Skeletal muscle tissue (tissue), 4 donors: ENCODE measurements around the gene UBE2N. TPM values are rescaled to one million over a fixed set of nuclear protein-coding genes. Genes with fewer than 3 reads are reported as not detected.
"Not testable (repeated sequence)": the region's sequence is repeated elsewhere in the genome, so short reads cannot be mapped to it uniquely, and the experiment has no call there.

ENCODE experiments used
- H3K27ac ChIP-seq: one replicate; pipeline ENCODE4 v1.7.0; 2013; ENCODE audit warnings: mild to moderate bottlenecking, low read depth, low read length, inconsistent platforms
- H3K27me3 ChIP-seq, 3 donors: one replicate each; pipeline ENCODE4 v1.7.0; 2013; ENCODE audit warnings: low read length in 3 of 3; ENCODE audit not compliant: control insufficient read depth in 3 of 3, insufficient read depth in 3 of 3
- H3K36me3 ChIP-seq, 3 donors: one replicate each; pipeline ENCODE4 v1.7.0; 2013; ENCODE audit warnings: low read length in 3 of 3; ENCODE audit not compliant: control insufficient read depth in 3 of 3, insufficient read depth in 3 of 3
- H3K4me1 ChIP-seq, 3 donors: one replicate each; pipeline ENCODE4 v1.7.0; 2013; ENCODE audit warnings: low read length in 3 of 3, mild to moderate bottlenecking in 3 of 3; ENCODE audit not compliant: control insufficient read depth in 3 of 3, insufficient read depth in 3 of 3
- H3K4me3 ChIP-seq, 3 donors: one replicate each; pipeline ENCODE4 v1.7.0; 2013; ENCODE audit warnings: low read length in 3 of 3
- H3K9ac ChIP-seq, 3 donors: one replicate each; pipeline ENCODE4 v1.7.0; 2013; ENCODE audit warnings: low read length in 3 of 3, mild to moderate bottlenecking in 3 of 3, moderate library complexity in 2 of 3, low read depth in 1 of 3
- H3K9me3 ChIP-seq, 3 donors: one replicate each; pipeline ENCODE4 v1.7.0; 2013; ENCODE audit warnings: low read length in 3 of 3; ENCODE audit not compliant: control insufficient read depth in 3 of 3
- total RNA-seq: library from RNA; depleted of rRNA; stranded (reverse); fragments of >200 nt; gene quantifications from one replicate; pipeline ENCODE4 v1.2.3, GENCODE V29; 2014
- donor health status: Osteomylitis.

UBE2N gene
- total RNA-seq, 1 donor from 2014 or later = 51.7 TPM

GRCh38 chr12:93415723-93416464 lies 25.9 kb downstream of the UBE2N start:
- peaks cover 19 to 34% (median 23%) of the 10 kb centered on the region in 3 donors for H3K4me1 ChIP-seq
- no peaks in the 10 kb centered on the region for H3K36me3 ChIP-seq
- peak overlapping the region; percentile 2 to 11 (median 9) for H3K4me3 ChIP-seq
- no peaks in the 10 kb centered on the region for H3K27me3 ChIP-seq
- peak overlapping the region; percentile 79 for H3K27ac ChIP-seq
- no peaks in the 10 kb centered on the region for H3K9me3 ChIP-seq
- H3K9ac ChIP-seq = peak overlapping the region; percentile 9 to 66 (median 37)

GRCh38 chr12:93413064-93413463 lies 28.7 kb downstream of the UBE2N start:
- no peaks in the 10 kb centered on the region for H3K27me3 ChIP-seq
- peaks cover 21 to 34% (median 23%) of the 10 kb centered on the region in 3 donors for H3K4me1 ChIP-seq
- H3K27ac ChIP-seq = no peak overlapping the region
- no peaks in the 10 kb centered on the region for H3K36me3 ChIP-seq
- H3K4me3 ChIP-seq = no peak overlapping the region
- no peak overlapping the region for H3K9ac ChIP-seq
- H3K9me3 ChIP-seq = no peaks in the 10 kb centered on the region

- not testable (repeated sequence) for H3K4me3 ChIP-seq, H3K27me3 ChIP-seq, H3K9me3 ChIP-seq, H3K36me3 ChIP-seq, H3K9ac ChIP-seq, H3K27ac ChIP-seq
- peaks cover 21 to 34% (median 27%) of the 10 kb centered on the region in 3 donors for H3K4me1 ChIP-seq
Observed at GRCh38 chr12:93412396-93412795, 29.4 kb downstream of the UBE2N start.

GRCh38 chr12:93411060-93411459 lies 30.7 kb downstream of the UBE2N start:
- H3K9me3 ChIP-seq = not testable (repeated sequence)

GRCh38 chr12:93409343-93410187 lies 32.2 kb downstream of the UBE2N start:
- H3K4me3 ChIP-seq, H3K36me3 ChIP-seq, H3K9me3 ChIP-seq, H3K27me3 ChIP-seq, H3K9ac ChIP-seq, H3K27ac ChIP-seq: not testable (repeated sequence)
- H3K4me1 ChIP-seq = peaks cover 9 to 18% (median 15%) of the 10 kb centered on the region in 3 donors

More at GRCh38 chr12:93411060-93411459, 30.7 kb downstream of the UBE2N start:
- not testable (repeated sequence) for H3K4me3 ChIP-seq, H3K27me3 ChIP-seq, H3K36me3 ChIP-seq
- H3K4me1 ChIP-seq = peaks cover 21 to 28% (median 26%) of the 10 kb centered on the region in 3 donors
- H3K27ac ChIP-seq = peak overlapping the region; percentile 38
- H3K9ac ChIP-seq = peak overlapping the region in 2 of 3 donors; percentile 8 to 36

GRCh38 chr12:93408813-93409212 lies 32.9 kb downstream of the UBE2N start:
- Histone ChIP-seq H3K27me3 (no peaks in the 10 kb centered on the region), H3K4me1 (peaks cover 15 to 23% (median 16%) of the 10 kb centered on the region in 3 donors), H3K36me3 (no peaks in the 10 kb centered on the region), H3K4me3 (no peak overlapping the region), H3K9me3 (no peaks in the 10 kb centered on the region), H3K27ac (no peak overlapping the region), H3K9ac (no peak overlapping the region)

GRCh38 chr12:93407963-93408283 lies 33.8 kb downstream of the UBE2N start:
- Histone ChIP-seq H3K36me3 (no peaks in the 10 kb centered on the region), H3K4me1 (peaks cover 10 to 19% (median 16%) of the 10 kb centered on the region in 3 donors), H3K27ac (no peak overlapping the region)

GRCh38 chr12:93407054-93407962 lies 34.4 kb downstream of the UBE2N start:
- Histone ChIP-seq H3K36me3 (peaks cover 0 to 3% (median 0%) of the 10 kb centered on the region in 3 donors), H3K27me3 (no peaks in the 10 kb centered on the region), H3K4me1 (peaks cover 9 to 19% (median 16%) of the 10 kb centered on the region in 3 donors), H3K4me3 (no peak overlapping the region), H3K9ac (no peak overlapping the region), H3K9me3 (no peaks in the 10 kb centered on the region), H3K27ac (peak overlapping the region; percentile 7)

More at GRCh38 chr12:93407963-93408283, 33.8 kb downstream of the UBE2N start:
- Histone ChIP-seq H3K9ac (no peak overlapping the region), H3K27me3 (no peaks in the 10 kb centered on the region), H3K4me3 (no peak overlapping the region), H3K9me3 (no peaks in the 10 kb centered on the region)

- H3K9ac ChIP-seq = no peak overlapping the region
- H3K27me3 ChIP-seq = no peaks in the 10 kb centered on the region
- no peaks in the 10 kb centered on the region for H3K9me3 ChIP-seq
- H3K4me1 ChIP-seq = peaks cover 4 to 19% (median 9%) of the 10 kb centered on the region in 3 donors
- peaks cover 0 to 5% (median 0%) of the 10 kb centered on the region in 3 donors for H3K36me3 ChIP-seq
- H3K27ac ChIP-seq = peak overlapping the region; percentile 12
- no peak overlapping the region for H3K4me3 ChIP-seq
Observed at GRCh38 chr12:93404961-93405849, 36.5 kb downstream of the UBE2N start.
